Activated CD4-positive, CD25-positive, alpha-beta regulatory T cell treated with anti-CD3 and anti-CD28 coated beads, Interleukin-2, amount 50 U/mL, for 16 hours (primary cell): ENCODE measurements around the gene UBALD1.

Source experiments
- DNase-seq: peaks from one replicate; pipeline ENCODE4 v3.0.0-alpha.2; 2020; ENCODE audit warnings: low read depth, low spot score

Gene UBALD1

DNA sequence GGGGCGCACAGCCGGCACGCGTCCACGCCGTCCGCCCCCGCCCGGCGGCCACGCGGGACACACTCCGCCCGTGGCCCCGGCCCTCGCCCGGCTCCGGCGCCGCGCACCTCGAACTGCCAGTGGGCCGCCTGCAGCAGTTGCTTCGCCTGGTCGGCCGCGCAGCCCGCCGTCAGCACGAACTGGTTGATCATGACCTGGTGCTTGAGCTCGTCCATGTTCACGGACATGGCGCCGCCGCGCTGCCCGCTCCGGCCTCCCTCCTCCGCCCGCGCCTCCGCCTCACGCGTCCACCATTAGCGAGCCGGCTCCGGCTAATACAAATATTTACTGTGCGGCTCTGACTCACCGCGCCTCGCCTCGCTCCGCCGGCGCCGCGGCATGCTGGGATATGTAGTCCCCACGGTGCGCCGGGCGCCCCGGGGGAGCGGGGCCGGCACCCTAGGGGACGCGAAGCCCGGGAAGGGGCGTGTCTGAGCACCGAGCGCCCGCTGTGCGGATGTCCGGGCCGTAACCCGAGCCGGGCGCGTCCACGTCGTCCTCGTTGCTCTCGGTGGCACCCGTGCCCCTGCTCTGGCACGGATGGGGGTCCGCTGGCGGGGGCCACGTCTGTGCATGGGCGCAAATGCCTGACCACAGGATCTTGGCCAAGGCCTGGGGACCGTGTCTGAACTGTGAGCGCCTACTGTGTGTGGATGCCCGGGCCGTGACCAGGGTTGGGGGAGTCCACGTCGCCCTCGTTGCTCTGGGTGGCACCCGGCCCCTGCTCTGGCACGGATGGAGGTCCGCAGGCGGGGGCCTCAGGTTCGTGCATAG, at the start of gene UBALD1:
TSS of gene UBALD1 (minus strand) at position 318 of the 813 bp plus-strand sequence. CDS start at position 227, 91 bp downstream.
- DNase-seq, result peak; percentile 64

DNA sequence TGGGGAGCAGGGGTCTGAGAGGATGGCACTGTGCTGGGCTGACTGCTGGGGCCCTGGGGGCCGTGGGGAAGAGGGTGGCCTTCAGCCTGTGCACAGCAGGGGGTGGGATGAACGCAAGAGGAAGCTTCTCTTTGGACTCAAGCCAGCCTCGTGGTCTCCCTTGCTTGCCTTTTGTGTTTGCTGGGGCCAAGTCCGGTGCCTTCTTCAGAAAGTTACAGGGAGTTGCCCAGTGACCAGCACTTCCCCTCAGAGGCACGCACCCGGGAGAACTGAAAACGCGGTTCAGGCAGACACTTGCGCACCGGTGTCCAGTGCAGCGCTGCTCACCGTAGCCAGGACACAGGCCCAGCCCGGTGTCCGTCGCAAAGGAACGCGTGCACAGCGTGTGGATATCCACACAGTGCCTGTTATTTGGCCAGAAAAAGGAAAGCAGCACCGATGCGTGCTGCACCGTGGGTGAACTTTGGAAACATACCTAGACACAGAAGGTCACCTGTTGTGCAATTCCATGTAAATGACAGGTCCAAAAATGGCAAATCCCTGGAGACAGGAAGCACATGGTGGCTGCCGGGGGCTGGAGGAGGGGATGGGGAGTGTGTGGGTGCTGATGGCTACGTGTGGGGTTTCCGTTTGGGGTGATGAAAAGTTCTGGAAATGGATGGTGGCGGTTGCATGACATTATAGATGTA, 49.2 kb upstream of the UBALD1 start:
- no peak for DNase-seq

DNA sequence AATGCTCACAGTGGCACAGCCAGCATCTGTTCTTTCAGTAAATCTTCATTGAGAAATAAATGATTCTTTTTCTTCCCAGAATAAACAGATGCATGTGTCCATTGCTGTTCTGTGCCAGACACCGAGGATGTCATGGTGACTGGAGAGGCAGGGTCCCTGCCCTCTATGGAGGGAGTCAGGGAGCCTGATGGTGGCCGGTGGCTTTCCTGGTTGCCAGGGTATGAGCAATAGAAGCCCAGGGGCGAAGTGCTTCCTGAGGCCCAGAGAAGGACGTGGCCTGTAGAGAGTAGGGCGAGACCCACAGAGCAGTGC, 48.7 kb upstream of the UBALD1 start:
- no peak for DNase-seq

DNA sequence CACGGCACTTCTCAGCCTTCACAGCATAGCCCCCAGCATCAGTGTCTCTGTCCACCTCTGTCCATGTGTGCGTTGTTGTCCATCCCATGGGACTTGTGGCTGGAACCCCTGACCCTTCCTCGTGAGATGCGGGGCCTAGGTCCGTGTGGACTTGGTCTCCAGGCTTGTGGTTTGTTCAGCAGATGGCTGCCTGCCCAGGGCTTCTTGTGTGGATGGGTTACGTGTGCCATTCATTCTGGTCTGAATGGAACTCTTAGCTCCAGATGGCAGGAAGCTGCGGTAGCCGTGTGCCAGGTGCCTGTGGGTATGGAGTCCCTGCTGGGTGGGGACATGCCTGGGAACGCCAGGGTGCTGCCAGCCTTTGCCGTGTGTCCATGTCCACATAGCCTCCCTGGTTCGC, 47.0 kb upstream of the UBALD1 start:
- no peak for DNase-seq

DNA sequence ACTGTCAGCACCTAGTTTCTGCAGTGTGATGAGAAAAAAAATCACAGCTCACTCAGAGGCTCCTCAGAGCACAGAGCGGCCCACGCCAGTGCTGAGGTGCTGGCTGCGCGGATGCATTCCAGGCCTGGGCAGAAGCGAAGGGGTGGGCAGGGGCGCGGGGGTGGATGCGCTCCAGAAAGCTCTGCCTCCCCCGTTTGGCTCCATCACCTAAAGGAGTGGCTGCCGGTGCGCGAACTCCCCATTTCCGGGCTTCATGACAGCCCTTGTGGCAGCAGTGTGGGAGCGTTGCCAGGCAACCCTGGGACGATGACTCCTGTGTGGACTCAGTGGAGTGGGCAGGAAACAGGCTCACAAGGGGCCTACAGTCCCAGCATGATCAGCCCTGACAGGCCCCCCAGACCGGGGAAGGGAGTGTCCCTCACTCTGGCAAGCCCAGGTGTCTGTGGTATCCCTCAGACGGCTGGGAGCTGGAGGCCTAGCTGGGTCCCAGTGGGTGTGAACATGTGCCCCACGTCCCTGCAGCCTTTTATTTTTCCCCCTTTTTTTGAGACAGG, 45.8 kb upstream of the UBALD1 start:
- DNase-seq, result peak; percentile 25

DNA sequence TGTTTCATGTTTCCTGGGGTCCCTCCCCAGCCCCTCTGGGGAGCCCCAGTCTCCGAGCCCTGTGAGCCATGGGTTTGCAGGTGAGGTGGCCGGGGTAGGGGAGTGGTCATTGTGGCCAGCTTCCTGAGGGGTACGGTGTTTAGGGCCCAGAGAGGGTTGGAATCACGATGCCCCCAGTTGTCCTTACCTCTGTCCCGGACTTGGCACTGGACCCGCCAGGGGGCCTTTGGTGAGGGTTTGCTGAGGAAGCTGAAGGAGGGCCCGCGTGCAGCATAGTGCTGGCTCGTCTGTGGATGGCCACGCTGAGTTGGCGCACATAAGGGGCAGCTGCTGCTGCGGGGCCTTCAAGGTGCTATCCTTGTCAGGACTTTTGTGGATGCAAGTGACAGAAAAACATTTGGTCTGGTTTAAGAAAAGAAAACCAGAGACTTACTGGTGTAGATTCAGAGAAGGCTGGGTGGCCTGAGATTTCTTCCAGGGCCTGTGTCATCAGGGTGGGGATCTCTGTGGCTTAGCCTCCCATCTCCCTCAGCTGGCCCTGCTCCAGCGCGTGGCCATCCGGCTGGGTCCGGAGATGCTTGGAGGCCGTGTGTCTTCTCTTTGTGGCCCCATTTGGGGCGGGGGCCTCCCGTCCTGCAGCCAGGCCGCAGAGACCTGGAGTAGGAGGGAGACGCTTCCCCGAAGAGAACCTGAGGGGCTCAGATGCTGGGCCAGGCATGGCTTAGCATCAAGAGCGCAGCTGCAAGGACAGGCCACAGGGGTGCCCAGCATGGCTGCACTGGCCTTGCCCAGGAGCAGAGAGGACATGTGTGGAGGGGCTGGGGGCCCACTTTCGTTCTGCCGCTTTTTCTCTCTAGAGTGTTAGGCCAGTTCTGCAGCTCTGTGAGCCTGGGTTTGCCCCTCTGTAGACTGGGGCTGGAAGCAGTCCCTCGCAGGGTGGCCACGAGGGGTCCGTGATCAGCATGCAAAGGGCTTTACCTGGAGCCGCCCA, 45.0 kb upstream of the UBALD1 start:
- DNase-seq, result no peak

DNA sequence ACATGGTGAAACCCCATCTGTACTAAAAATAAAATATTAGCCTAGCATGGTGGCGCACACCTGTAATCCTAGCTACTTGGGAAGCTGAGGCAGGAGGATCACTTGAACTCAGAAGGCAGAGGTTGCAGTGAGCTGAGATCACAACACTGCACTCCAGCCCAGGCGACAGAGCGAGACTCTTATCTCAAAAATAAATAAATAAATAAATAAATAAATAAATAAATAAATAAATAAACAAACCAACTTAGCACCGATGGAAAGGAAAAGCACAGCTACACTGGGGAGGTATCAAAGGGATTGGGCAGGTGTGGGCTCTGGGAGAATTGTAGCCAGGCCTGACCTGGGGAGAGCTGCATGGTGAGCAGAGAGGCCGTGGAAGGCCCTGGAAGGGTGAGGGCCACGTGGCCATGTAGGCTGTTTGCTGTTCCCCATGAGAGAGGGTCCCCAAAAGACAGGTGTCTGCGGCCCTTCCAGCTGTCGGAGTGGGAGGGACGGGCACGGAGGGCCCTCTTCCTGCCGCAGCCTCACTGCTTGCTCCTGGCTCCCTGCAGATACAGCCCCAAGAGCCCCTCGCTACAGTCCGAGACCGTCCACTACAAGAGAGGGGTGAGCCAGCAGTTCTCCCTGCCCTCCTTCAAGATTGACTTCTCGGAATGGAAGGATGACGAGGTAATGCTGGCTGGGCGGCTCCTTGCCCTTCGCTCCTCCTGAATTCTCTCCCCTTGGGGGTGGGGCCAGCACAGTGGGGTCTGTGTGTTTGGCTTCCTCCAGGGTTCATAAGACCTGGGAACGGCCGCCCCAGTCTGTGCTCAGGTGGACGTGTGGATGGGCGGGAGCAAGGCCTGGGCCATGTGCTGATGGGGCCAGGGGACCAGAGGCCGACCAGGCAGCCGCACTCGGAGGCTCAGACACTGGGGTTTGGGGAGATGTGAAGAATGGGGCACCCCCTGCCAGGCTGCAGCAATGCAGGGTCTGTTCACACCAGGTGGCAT, 42.3 kb upstream of the UBALD1 start:
- DNase-seq, result no peak

DNA sequence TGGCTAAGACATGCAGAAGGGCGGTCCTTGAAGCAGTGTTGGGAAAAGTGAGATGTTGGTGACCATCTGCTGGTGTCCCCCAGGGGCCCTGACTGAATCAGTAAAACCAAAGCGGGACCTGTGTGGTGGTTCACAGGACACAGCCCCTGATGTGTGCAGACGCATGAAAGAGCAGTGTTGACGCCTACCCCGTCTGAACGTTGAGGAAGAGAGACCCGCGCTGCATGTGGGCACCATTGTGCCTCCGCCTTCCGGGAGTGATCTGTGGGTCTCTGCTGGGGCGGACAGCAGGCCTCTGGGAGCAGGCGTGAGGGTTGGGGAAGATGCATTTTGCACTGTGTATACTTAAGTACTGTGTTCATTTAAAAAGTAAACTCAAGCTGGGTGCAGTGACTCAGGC, 41.5 kb upstream of the UBALD1 start:
- no peak for DNase-seq

DNA sequence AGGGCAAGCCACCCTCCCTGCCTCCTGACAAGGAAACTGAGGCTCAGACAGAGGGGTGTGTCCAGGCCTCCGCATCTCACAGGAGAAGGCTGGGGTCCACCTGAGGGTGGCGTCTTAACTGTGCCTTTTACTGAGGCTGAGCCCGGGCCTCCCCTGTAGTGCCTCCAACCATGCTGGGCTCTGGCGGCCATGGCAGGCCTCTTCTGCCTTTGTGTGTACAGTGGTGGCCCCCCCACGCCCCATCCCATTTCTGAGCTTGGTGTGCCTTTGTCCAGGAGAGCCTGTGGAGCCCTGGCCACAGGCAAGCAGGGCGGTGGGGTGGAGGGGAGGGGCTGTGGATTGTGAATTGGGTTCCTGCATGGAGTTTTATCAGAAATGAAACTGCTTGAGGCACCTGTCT, 41.1 kb upstream of the UBALD1 start:
- DNase-seq, result no peak

DNA sequence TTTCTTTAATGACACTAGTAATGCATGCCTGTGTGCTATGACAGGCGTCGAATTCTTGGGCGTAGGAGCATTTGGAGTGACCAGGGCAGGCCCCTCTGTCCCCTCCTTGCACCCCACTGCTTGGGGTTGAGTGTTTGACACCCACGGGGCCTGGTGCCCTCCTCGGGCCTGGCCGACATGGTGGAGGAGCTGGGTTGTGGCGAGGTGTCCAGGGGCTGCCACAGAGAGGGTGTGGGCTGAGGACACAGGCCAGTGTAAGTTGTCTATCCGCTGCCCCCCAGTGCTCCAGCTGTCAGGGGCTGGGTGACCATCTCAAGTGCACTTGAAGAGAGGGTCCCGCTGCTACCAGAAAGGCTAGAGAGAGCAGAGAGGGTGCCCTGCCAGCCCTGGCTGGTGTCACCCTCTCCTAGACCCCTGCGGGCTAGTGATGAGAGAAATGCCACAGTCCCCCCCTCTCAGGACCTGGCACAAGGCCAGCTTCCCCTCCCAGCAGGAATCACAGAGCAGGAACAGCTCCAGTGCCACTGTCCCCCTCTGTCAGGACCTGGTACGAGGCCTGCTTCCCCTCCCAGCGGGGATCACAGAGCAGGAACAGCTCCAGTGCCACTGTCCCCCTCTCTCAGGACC, 40.4 kb upstream of the UBALD1 start:
- no peak for DNase-seq

DNA sequence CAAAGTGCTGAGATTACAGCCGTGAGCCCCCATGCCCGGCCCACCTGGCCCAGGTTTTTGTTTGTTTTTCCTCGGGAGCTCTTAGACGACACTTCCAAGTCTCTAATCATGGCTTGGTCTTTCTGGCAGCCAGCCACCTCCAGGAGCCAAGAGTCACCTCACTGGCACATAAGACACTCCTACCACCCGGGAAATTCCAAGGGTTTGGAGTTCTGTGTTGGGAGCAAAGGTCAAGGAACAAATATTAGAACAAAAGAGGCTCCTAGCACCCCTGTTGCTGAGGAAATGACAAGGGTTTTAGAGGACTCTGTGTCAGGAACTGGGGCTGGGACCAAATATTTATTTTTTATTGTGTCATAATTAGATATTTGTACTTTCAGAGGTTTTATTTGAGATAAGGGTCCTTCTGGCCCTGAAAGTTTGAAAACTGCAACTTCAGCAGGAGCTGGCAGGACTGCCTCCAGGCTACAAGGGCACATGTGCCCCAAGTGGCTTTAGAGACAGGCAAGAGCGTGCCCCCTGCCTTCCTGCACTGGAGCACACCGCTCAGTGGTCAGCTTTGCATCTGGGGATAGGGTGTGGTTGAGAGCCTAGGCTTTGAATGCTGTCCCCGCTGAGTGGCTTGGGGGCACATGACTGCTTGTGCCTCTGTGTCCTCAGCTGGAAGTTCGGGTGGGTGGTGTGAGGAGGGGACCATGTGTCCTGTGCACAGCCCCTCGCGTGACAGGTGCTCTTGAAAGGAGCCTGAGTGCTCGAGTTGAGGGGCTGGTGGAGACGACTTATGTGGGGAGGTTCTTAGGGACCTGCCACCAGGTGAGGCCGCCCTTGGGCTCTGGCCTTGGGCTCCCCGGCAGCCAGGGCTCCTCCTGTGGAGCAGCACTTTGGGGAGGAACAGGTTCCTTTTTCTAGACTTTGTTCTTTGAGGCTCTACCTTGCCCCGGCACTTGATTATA, 39.6 kb upstream of the UBALD1 start:
- DNase-seq, result no peak

DNA sequence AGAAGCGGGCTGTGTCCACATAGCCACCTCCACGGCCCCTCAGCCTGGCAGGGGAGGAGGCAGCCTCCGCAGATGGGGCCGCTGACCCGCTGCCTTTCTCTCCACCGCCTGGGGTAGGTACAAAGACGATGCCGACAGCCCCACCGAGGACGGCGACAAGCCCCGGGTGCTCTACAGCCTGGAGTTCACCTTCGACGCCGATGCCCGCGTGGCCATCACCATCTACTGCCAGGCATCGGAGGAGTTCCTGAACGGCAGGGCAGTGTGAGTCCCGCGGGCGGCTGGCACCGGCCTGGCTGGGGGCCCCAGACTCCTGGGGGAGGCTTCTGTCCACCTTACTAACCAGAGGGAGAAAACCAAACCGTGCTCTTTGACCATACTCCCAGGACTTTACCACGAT, 37.9 kb upstream of the UBALD1 start:
- no peak for DNase-seq

DNA sequence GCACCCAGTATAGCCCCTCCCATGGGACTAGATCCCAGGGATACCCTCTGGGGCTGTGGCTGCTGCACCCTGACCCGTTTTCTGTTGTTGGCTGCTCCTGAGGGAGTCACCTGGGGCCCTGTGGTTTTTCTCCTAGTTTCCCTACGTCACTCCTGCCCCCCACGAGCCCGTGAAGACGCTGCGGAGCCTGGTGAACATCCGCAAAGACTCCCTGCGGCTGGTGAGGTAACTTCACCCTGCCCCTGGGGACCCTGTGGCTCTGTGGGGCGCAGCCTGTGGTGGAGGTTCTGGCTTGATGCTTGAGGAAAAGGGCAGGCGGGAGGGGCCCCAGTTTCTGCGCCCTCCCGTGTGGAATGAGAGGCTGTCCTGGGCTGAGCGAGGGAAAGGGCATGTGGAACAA, 37.1 kb upstream of the UBALD1 start:
- no peak for DNase-seq

DNA sequence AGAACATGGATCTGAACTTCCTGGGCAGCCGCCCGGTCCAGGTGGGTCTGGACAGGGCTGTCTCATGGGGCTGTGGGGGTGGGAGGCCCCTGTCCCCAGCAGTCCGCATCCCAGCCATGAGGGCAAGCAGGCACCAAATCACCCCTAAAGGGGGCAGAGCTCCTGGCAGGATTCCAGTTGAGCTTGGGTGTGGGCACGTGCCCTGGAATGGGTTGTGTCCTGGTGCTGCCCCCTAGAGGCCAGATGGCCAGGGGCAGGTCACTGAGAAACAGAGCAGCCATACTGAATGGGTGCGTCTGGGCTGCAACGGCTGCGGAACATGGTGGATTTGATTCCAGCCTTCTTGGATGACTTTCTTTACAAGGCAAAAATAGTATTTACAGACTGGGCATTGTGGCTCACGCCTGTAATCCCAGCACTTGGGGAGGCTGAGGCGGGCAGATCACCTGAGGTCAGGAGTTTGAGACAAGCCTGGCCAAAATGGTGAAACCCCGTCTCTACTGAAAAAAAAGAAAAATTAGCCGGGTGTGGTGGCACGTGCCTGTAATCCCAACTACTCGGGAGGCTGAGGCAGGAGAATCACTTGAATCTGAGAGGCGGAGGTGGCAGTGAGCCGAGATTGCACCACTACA, 35.9 kb upstream of the UBALD1 start:
- peak; percentile 43 for DNase-seq

DNA sequence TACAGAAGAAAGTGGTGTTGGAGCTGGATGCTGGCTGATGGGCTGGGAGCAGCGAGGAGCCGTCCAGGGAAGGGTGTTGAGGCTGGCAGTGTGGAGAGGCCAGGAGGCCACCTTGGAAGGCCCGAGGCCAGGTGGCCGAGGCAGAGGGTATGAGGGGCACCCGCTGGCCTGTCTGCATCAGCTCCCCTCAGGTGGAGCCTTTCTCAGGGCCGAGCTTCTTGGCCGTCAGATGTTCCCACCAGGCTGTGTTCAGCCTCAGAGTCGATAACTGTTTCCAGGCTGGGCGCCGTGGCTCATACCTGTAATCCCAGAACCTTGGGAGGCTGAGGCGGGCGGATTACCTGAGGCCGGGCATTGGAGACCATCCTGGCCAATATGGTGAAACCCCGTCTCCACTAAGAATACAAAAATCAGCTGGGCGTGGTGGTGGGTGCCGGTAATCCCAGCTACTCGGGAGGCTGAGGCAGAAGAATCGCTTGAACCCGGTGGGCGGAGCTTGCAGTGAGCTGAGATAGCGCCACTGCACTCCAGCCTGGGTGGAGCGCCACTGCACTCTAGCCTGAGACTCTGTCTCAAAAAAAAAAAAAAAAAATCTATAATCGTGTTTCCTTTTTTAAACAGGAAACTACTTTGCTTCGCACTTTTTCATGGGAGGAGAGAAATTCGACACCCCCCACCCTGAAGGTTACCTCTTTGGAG, 35.2 kb upstream of the UBALD1 start:
- no peak for DNase-seq

DNA sequence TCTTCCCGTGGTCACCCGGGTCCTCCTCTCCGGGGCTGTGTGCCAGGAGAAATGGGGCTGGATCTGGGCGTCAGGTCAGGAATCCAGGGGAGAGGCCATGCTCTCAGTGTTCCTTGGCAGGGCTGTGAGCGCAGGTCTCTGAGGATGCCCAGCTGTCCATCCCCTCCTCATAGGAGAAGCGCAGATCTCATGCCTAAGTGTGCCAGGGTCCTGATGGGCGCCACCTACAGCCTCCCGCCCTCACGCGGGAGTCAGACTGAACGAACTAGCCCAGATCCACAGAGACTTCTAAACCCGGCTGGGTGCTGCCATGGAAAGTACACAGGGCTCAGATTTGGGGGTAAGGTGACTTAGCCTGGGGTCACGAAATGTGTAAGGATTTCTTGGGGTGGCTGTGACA, 34.2 kb upstream of the UBALD1 start:
- DNase-seq, result no peak

DNA sequence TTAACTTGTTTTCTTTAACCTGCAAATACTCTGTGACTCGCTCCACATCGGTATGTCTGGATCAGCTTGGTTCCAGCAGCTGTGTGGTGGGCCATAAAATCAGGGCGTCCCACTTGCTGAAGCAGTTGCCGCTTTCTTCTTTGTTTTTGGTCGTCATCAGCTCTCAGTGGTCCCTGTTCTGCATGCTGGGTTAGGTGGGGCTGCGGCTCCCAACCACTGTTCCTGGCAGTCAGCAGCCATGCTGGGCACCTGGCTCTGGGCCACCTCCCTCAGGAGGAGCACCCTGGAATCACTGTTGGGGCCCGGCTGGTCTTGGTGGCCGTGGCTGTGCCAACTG, 32.9 kb upstream of the UBALD1 start:
- no peak for DNase-seq
